NB4 (cell line): ENCODE data around the gene SEPTIN12.

Experiments
- DNase-seq: peaks from one replicate; pipeline ENCODE4 v3.0.0; 2010; ENCODE audit warnings: low read depth
- H3K4me3 ChIP-seq: one replicate; pipeline ENCODE4 v1.5.1; 2011; ENCODE audit warnings: mild to moderate bottlenecking, low read depth, low read length, moderate library complexity
- MAX ChIP-seq: IDR thresholded peaks from 2 replicates; pipeline ENCODE4 v1.6.1; 2011; ENCODE audit warnings: low read depth, low read length
- MYC ChIP-seq: IDR thresholded peaks from 2 replicates; pipeline ENCODE4 v1.6.1; 2011; ENCODE audit warnings: low read depth, low read length
- POLR2A ChIP-seq: IDR thresholded peaks from 2 replicates; pipeline ENCODE4 v1.6.1; 2011; ENCODE audit warnings: mild to moderate bottlenecking; ENCODE audit not compliant: insufficient read length; ENCODE audit errors: extremely low read depth
- TF ChIP-seq, protein P1 (sequence below): IDR thresholded peaks from one replicate; pipeline ENCODE4 v1.5.1; 2012; ENCODE audit warnings: low read depth, low read length

The SEPTIN12 gene

DNA sequence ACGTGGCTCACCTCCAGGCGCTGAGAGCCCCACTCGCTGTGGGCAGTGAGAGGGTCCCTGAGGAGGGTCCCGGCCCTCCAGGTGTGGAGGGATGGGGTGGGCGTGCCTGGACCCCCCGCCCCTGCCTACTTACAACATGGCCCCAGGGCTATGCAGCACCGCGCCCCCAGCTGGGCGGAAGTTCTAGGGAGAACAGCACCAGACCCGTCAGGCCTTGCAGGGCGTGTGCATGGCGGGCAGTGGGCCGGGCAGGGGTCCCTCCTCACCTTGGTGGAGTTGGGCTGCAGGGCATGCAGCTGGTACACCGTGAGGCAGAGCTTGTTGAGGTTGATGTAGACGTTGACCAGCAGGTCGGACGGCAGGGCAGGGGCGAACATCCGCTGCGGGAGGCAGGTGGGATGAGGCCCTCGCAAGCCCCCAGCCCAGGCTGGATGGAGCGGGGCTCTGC, 9.7 kb upstream of the SEPTIN12 start:
- TF ChIP-seq MAX (no peak), POLR2A (no peak), MYC (no peak)
- TF ChIP-seq, protein P1, sequence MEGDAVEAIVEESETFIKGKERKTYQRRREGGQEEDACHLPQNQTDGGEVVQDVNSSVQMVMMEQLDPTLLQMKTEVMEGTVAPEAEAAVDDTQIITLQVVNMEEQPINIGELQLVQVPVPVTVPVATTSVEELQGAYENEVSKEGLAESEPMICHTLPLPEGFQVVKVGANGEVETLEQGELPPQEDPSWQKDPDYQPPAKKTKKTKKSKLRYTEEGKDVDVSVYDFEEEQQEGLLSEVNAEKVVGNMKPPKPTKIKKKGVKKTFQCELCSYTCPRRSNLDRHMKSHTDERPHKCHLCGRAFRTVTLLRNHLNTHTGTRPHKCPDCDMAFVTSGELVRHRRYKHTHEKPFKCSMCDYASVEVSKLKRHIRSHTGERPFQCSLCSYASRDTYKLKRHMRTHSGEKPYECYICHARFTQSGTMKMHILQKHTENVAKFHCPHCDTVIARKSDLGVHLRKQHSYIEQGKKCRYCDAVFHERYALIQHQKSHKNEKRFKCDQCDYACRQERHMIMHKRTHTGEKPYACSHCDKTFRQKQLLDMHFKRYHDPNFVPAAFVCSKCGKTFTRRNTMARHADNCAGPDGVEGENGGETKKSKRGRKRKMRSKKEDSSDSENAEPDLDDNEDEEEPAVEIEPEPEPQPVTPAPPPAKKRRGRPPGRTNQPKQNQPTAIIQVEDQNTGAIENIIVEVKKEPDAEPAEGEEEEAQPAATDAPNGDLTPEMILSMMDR = no peak
- no peak for DNase-seq
- no peak overlapping the region for H3K4me3 ChIP-seq

DNA sequence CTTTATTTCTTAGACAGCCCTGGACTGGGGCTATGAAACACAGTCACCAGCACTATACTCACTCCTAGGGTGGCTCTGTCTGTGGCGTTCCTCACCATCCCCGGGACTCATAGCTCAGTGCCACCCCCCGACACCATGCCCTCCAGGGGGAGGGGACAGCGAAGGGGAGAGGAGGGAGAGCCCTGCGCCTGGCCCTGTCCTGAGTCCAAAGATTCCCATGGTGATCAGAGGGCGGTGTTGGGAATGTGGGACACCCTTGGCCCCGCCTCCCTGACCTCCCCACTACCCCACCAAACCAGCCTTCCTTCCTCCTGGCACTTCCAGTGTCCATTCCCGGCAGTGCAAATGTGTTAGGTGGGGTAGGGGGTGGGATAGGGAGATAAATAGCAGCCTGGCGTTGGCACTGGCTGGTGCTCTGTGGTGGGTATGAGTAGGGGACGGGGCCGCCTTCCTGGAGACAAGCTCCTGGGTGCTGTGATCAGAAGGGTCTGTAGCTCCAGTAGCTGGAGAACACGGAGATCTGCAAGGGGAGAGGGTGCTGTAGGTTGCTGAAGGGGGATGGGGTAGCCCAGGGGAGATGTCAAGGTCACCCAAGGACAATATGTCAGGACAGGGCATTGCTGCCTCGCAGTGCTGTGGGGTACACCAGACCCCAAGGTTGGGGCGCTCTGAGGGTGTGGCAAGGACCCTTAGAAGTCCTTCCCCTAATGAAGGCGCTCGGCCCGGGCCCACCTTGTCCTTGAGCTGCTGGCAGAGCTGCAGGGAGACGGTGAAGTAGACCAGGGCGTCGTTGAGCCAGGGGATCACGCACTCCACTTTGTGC, 9.0 kb upstream of the SEPTIN12 start:
- H3K4me3 ChIP-seq = no peak overlapping the region
- TF ChIP-seq POLR2A (no peak), MYC (no peak), MAX (no peak)
- TF ChIP-seq, protein P1 = no peak
- no peak for DNase-seq

GRCh38 chr16:4795828-4796572, 7.9 kb upstream of the SEPTIN12 start:
- TF ChIP-seq POLR2A (no peak), MYC (no peak), MAX (no peak)
- TF ChIP-seq, protein P1 = no peak
- no peak for DNase-seq
- no peak overlapping the region for H3K4me3 ChIP-seq

DNA sequence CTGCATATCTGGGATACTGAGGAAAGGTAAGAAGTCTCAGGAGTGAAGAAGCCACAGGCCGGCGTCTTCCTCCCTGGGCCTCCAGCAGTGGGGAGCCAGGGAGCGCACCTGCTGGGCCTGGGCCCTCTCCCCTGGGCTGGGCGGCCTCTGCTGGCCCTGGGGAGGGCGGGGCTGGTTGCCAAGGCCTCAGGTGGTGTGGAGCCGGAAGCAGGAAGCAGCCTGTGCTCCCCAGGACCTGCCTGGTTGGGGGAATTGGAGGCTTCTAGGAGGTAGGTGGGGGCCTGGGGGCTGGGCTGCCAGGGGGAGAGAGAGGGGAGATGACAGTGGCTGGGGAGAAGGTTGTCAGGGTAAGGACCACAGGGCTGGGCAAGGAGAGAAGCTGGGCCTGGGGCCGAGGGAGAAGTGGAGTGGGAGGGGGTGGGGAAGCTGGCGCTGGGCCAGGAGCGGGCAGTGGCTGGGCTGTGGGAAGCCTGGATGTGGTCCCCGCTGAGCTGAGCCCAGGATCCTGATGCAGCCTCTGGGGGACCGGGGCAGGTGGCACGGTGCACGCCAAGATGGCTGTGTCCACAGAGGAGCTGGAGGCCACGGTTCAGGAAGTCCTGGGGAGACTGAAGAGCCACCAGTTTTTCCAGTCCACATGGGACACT, 7.2 kb upstream of the SEPTIN12 start, which contains the start of gene SMIM22:
TSS of gene SMIM22 (plus strand) at position 189 of the 647 bp plus-strand sequence. CDS start at position 555, 366 bp downstream.
- TF ChIP-seq POLR2A (no peak), MYC (no peak), MAX (no peak)
- DNase-seq = no peak
- no peak within 1 kb of the TSS for H3K4me3 ChIP-seq

DNA sequence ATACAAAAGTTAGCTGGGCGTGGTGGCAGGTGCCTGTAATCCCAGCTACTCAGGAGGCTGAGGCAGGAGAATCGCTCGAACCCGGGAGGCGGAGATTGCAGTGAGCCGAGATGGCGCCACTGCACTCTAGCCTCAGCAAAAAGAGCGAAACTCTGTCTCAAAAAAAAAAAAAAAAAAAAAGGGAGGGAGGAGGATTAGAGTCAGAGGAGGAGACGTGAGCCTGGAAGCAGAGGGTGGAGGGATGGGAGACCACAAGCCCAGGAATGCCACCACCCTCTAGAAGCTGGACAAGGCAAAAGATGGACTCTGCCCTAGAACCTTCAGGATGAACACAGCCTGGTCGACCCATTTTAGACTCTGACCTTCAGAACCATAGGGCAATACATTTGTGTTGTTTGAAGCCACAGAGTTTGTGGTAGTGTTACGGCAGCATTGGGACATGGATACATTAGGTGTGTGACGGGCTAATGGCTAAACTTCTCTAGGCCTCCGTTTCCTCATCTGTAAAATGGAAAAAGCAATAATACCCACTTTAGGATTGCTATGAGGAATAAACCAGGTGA, 4.9 kb upstream of the SEPTIN12 start:
- TF ChIP-seq MYC = no peak
- TF ChIP-seq MAX = no peak
- no peak for TF ChIP-seq POLR2A
- TF ChIP-seq, protein P1 = no peak
- no peak for DNase-seq
- no peak overlapping the region for H3K4me3 ChIP-seq

DNA sequence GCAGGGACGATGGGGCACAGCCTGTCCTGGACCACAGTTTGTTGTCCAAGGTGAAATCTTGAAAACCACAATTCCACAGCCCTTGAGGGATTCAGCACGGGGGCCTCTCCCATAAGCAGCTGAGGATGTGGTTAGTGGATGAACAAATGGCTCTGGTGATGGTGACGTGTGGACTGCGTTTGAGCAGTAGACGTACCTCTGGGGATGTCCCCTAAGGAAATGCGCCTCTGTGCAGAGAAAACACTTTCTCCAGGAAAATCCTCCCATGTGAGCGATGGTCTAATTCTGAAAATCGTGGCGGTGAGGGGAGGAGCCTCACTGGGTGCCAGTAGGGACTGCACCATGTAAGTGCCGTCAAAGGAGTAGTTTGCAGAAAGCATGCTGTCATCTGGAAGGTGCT, 2.7 kb upstream of the SEPTIN12 start:
- TF ChIP-seq MAX = no peak
- no peak for TF ChIP-seq MYC
- TF ChIP-seq, protein P1 = no peak
- TF ChIP-seq POLR2A = no peak
- no peak overlapping the region for H3K4me3 ChIP-seq
- peak; percentile 75 for DNase-seq
